Left kidney (tissue), 1 donor: ENCODE results near the gene TP53I3. TPM values are rescaled to one million over a fixed set of nuclear protein-coding genes. Genes with fewer than 3 reads are reported as not detected.

Experiments used
- polyA plus RNA-seq: library from polyadenylated mRNA; unstranded; fragments of 120-200 nt; gene quantifications from one replicate; pipeline ENCODE4 v1.2.1, GENCODE V29; 2013; ENCODE audit not compliant: insufficient read length

TP53I3 gene
- polyA plus RNA-seq, 1 donor, result 44.5 TPM

Other genes with a start within 250 kb of the TP53I3 start
- gene ATAD2B, start 157.7 kb downstream of the TP53I3 start, polyA plus RNA-seq, result 23.8 TPM
- 22.7 TPM for gene UBXN2A, start 144.4 kb downstream of the TP53I3 start, polyA plus RNA-seq
- gene MFSD2B, start 74.7 kb downstream of the TP53I3 start, polyA plus RNA-seq, result 2.4 TPM
- 15.9 TPM for gene WDCP, start 37.4 kb downstream of the TP53I3 start, polyA plus RNA-seq
- 10.0 TPM for gene FKBP1B, start 35.1 kb downstream of the TP53I3 start, polyA plus RNA-seq
- gene SF3B6, start 8.5 kb downstream of the TP53I3 start, polyA plus RNA-seq, result 145 TPM
- 2.2 TPM for gene PFN4, start 38.5 kb upstream of the TP53I3 start, polyA plus RNA-seq
- gene FAM228B, start 38.6 kb upstream of the TP53I3 start, polyA plus RNA-seq, result 29.7 TPM
- 1.3 TPM for gene FAM228A, start 90.2 kb upstream of the TP53I3 start, polyA plus RNA-seq